GM18498 (cell line): ENCODE results near the gene PARD6B.

Experiments used
- ATAC-seq: cut with Tn5 transposase; IDR thresholded peaks from one replicate; pipeline ENCODE4 v1.9.1; 2021; ENCODE audit warnings: mild to moderate bottlenecking, moderate library complexity; ENCODE audit not compliant: unreplicated experiment

Gene PARD6B

GRCh38 chr20:50721881-50722281 lies 9.5 kb upstream of the PARD6B start:
- ATAC-seq: no peak

DNA sequence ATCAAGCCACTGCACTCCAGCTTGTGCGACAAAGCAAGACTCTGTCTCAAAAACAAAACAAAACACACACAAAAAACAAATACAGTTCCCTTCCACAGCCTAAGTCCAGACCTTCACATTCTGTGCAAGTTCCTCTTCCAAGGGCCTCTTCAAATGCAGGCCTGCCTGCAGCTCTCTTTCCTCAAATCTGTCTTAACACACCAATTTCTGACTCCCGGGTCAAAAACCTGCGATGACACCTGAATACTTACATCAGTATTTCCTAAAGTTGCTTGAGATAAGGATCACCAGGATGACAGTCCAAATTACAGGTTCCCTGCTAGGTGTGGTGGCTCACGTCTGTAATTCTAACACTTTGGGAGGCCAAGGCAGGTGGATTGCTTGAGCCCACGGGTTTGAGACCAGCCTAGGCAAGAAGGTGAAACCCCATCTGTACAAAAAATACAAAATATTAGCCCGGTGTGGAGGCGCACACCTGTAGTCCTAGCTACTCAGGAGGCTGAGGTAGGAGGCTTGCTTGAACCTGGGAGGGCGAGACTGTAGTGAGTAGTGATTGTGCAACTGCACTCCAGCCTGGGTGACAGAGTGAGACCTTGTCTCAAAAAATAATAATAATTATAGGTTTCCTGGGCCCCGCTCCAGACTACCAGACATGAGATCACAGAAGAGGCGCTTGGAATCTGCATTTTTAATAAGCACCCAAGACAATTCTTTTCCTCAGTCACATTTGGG lies 8.8 kb upstream of the PARD6B start:
- ATAC-seq: no peak

DNA sequence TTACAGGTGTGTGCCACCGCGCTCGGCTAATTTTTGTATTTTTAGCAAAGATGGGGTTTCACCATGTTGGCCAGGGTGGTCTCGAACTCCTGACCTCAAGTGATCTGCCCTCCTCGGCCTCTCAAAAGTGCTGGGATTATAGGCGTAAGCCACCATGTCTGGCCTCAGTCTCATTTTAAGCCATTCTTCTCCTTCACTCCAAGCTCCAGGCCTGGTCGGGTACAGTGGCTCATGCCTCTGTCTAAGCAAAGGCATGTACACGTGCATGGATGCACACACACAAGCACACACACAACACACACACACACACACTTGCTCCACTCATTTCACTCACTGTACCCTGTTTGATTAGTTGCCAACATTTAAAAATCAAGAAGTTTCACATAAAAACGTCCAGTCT lies 7.7 kb upstream of the PARD6B start:
- no peak for ATAC-seq

- no peak for ATAC-seq
Observed at GRCh38 chr20:50724112-50724725, 7.2 kb upstream of the PARD6B start.

DNA sequence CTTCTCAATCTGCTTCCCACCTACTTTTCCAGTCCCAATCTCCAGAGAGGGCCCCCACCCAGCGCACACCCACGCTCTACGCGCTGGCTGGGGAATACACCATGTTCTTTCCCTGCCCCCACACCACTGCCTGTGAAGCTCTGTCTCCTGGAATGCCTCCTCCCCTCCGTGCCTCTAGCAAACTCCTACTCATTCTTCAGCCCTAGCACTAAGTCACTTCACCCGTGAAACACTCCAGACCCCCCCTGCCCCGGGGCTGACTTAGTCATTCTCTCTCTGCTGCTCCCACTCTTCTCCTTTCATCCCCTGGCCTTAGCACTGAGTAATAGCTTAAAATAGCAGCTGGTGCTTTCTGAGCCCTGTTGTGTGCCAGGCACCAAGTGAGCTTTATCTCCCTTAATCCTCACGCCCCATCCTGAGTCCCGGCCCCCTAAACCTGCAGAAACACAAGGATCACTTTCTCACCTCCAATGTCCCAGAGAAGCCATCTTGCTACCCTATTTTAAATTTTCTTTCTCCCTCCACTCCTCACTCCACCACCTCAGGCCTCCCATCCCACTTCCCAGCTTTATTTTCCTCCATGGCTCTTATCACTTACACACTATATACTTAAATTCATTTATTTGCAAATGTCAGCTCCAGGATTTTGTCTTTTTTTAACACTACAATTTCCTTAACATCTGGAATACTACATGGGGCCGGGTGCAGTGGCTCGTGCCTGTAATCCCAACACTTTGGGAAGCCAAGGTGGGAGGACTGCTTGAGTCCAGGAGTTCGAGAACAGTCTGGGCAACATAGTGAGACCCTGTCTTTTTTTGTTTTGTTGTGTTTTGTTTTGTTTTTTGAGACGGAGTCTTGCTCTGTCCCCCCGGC lies 6.3 kb upstream of the PARD6B start:
- ATAC-seq: no peak

GRCh38 chr20:50725724-50726005 lies 5.7 kb upstream of the PARD6B start:
- no peak for ATAC-seq

GRCh38 chr20:50726955-50727791 lies 4.2 kb upstream of the PARD6B start:
- ATAC-seq: no peak

DNA sequence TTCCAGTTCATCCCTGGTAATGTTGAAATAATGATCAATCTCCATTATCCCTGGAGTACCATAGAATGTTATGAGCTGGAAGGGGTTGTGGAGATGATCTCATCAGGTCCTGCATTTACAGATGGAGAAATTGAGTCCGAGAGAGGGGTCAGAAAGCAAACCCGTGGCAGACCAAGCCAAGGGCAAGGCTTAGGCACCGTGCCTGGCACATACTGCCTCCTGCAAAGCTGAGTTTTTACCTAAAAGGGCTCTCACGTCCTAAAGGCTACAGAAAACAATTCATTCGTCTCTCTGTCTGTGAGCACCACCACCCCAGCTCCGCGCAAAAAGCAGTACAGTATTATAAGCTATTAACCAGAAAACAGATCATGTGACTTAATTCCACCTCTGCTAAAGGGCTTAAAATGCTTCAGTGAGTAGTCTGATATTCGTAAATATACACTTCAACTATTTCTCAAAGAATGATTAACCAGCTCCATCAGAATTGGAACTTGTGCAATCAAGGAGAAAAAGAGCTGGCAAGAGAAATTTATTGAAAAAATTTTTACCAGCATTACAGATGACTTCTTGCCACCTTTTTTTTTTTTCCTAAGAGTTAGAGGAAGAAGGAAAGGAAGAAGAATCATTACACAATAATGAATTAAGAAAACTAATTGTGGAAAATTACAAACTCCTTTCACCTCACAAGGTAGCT lies 3.4 kb upstream of the PARD6B start:
- ATAC-seq: no peak

DNA sequence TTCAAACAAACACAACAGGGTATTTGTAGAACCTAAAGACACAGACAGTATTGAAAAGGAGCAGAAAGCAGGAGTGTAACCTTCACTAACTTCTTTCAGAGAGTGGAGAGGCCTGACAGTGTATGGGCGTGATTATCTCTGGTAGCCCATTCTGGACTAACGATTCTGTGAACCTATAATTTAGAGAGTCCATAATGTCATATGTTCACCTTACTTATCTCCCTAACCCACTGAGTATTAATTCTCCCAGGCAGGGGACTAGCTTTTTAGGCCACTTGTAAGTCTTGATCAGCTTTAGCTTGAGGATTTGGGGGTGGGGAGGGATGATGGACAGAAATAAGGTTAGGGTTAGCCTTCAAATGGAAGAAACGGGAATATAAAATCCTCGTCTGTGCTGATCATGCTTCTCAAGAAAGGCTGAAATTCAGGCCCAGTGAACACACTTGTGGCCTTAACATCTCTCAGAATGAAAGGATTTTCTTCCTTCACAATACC lies 2.8 kb upstream of the PARD6B start:
- no peak for ATAC-seq

GRCh38 chr20:50728981-50729874 lies 2.2 kb upstream of the PARD6B start:
- ATAC-seq: no peak

DNA sequence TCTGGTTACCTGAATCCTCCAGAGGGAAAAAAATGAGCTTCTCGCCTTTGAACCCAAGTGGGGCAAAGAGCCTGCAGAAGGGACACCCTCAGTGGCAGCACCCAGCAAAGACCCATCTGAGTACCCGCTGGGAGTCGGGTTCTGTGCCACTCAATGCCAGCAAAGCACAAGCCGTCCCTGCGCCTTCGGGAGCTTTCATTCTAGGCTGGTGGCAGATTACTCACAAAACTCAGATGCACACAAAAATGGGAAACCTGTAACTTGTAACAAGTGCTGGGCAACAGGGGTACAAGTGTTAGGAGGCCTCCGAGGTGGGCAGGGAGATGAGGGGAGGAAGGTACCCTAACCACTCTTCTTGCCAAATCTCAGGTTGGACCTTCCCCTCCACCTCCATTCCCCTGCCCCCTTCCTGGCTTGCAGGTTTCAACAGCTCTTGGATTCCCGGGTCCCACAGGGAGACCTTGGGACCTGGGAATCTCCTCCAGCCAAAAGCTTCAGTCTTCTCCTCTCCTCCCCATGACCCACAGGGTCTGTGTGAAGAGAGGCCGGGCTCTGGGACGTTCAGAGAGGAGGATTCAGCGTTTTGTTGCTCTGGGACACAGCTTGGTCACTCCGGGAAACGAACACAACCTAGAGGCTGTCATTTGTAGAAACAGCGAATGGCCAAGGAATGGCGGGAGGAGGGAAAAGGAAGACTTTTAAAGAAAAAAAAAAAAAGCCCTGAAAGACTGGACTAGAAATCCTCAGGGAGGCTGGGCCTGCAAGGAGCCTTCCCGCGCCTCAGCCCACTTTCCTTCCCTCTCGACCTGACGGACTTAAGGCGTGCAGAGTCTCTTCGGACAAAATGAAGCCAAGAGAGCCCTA lies 1.2 kb upstream of the PARD6B start:
- ATAC-seq: no peak

GRCh38 chr20:50730765-50731054 lies 670 bp upstream of the PARD6B start:
- ATAC-seq: no peak

GRCh38 chr20:50731930-50732690 lies 730 bp downstream of the PARD6B start:
- ATAC-seq: no peak

GRCh38 chr20:50733644-50734349 lies 2.4 kb downstream of the PARD6B start:
- no peak for ATAC-seq

GRCh38 chr20:50734730-50735679 lies 3.6 kb downstream of the PARD6B start:
- no peak for ATAC-seq

GRCh38 chr20:50735813-50736212 lies 4.4 kb downstream of the PARD6B start:
- ATAC-seq: no peak
